HG03045 (cell line): ENCODE results near the gene TMEM151A.

Source experiments
- ATAC-seq: cut with Tn5 transposase; IDR thresholded peaks from one replicate; pipeline ENCODE4 v1.9.1; 2021; ENCODE audit warnings: mild to moderate bottlenecking, moderate library complexity; ENCODE audit not compliant: unreplicated experiment

Gene TMEM151A

GRCh38 chr11:66334605-66335442, 43.1 kb downstream of the TMEM151A start:
- ATAC-seq = no peak

- no peak for ATAC-seq
Measured at GRCh38 chr11:66335531-66336233, 44.0 kb downstream of the TMEM151A start.

- peak; percentile 45 for ATAC-seq
Measured at GRCh38 chr11:66336234-66337102, 44.8 kb downstream of the TMEM151A start, which contains the start of gene RIN1. RIN1 (minus strand) TSS chr11:66336434; CDS start chr11:66336402, 32 bp downstream.

- no peak for ATAC-seq
Measured at GRCh38 chr11:66337103-66337899, 45.6 kb downstream of the TMEM151A start.

- no peak for ATAC-seq
Measured at GRCh38 chr11:66338276-66339161, 46.8 kb downstream of the TMEM151A start.

GRCh38 chr11:66339162-66339675, 47.5 kb downstream of the TMEM151A start:
- no peak for ATAC-seq

- no peak for ATAC-seq
Measured at GRCh38 chr11:66339686-66340483, 48.2 kb downstream of the TMEM151A start.

GRCh38 chr11:66340596-66341501, 49.2 kb downstream of the TMEM151A start:
- no peak for ATAC-seq

- no peak for ATAC-seq
Measured at GRCh38 chr11:66341502-66342126, 49.9 kb downstream of the TMEM151A start.

- ATAC-seq = no peak
Measured at GRCh38 chr11:66343176-66343575, 51.5 kb downstream of the TMEM151A start.

- ATAC-seq = peak; percentile 72
Measured at GRCh38 chr11:66344550-66345315, 53.0 kb downstream of the TMEM151A start, which contains the start of gene BRMS1. BRMS1 (minus strand) TSS chr11:66345104; CDS start chr11:66342234, 2,870 bp downstream.

GRCh38 chr11:66345316-66345649, 53.6 kb downstream of the TMEM151A start:
- peak; percentile 11 for ATAC-seq
